ENCODE results near the gene SLC46A3.

Gene SLC46A3

GRCh38 chr13:28678809-28679208, 40.0 kb downstream of the SLC46A3 start:
- ChIA-PET CTCF (interaction anchor here (0.9 to 2.6 kb wide), 2 partner anchors 8 to 118 kb away, joined by 4 to 6 read pairs; no protein-coding TSS in a partner anchor), POLR2A (no interaction called here)
- Histone ChIP-seq H3K4me3 (ENCODE audit: low read depth, low read length) (no peak overlapping the region), H3K9me3 (ENCODE audit: control insufficient read depth, insufficient read depth, low read depth, low read length) (no peaks in the 10 kb centered on the region), H3K4me1 (ENCODE audit: control insufficient read depth, insufficient read depth, low read length) (no peaks in the 10 kb centered on the region), H3K36me3 (ENCODE audit: control insufficient read depth in 2 of 2, insufficient read depth in 1 of 2, low read length in 2 of 2) (peaks cover 20 to 59% of the 10 kb centered on the region in 2 experiments), H3K27ac (ENCODE audit: extremely low read depth, low read depth, low read length) (no peak overlapping the region)
- TF ChIP-seq ZNF354C (tag by site-specific recombination; IDR thresholded peaks at IDR 0.05; ENCODE audit: borderline replicate concordance, low read depth) = no peak
- TF ChIP-seq HOXD13 (CRISPR knock-in tag; IDR thresholded peaks at IDR 0.05; ENCODE audit: borderline replicate concordance) = no peak
- TF ChIP-seq ZNF510 (tag by site-specific recombination; IDR thresholded peaks at IDR 0.05; ENCODE audit: insufficient replicate concordance) = no peak
- no peak for TF ChIP-seq ZNF221 (tag by site-specific recombination; IDR thresholded peaks at IDR 0.05; ENCODE audit: borderline replicate concordance)
- TF ChIP-seq ZBTB20 (tag by site-specific recombination; IDR thresholded peaks at IDR 0.05) = no peak
- no peak for TF ChIP-seq ZNF639 (tag by site-specific recombination; IDR thresholded peaks at IDR 0.05)
- TF ChIP-seq ZNF362 (tag by site-specific recombination; IDR thresholded peaks at IDR 0.05) = no peak
- TF ChIP-seq ZNF138 (tag by site-specific recombination; IDR thresholded peaks at IDR 0.05; ENCODE audit: borderline replicate concordance) = no peak

- H3K27ac ChIP-seq (ENCODE audit: extremely low read depth, low read depth, low read length) = no peak overlapping the region
- ChIA-PET POLR2A (no interaction called here), CTCF (interaction anchor here (0.8 to 1.5 kb wide), 2 partner anchors 9 to 82 kb away, joined by 3 to 6 read pairs; no protein-coding TSS in a partner anchor)
- H3K4me3 ChIP-seq (ENCODE audit: low read depth, low read length) = no peak overlapping the region
- TF ChIP-seq ZNF16 (tag by site-specific recombination; IDR thresholded peaks at IDR 0.05; ENCODE audit: low read depth) (no peak), ZNF266 (tag by site-specific recombination; IDR thresholded peaks at IDR 0.05; ENCODE audit: low read depth) (no peak), ZNF529 (tag by site-specific recombination; IDR thresholded peaks at IDR 0.05; ENCODE audit: insufficient replicate concordance) (no peak), ZNF660 (tag by site-specific recombination; IDR thresholded peaks at IDR 0.05) (no peak), PRDM1 (tag by site-specific recombination; IDR thresholded peaks at IDR 0.05) (no peak), ZNF621 (tag by site-specific recombination; IDR thresholded peaks at IDR 0.05) (no peak), ZNF146 (tag by site-specific recombination; IDR thresholded peaks at IDR 0.05) (no peak), ZNF354C (tag by site-specific recombination; IDR thresholded peaks at IDR 0.05; ENCODE audit: borderline replicate concordance, low read depth) (no peak), ZNF776 (tag by site-specific recombination; IDR thresholded peaks at IDR 0.05; ENCODE audit: borderline replicate concordance) (no peak), ZNF112 (tag by site-specific recombination; IDR thresholded peaks at IDR 0.05) (no peak)
- no peaks in the 10 kb centered on the region for H3K9me3 ChIP-seq (ENCODE audit: control insufficient read depth, insufficient read depth, low read depth, low read length)
- no peaks in the 10 kb centered on the region for H3K4me1 ChIP-seq (ENCODE audit: control insufficient read depth, insufficient read depth, low read length)
- H3K36me3 ChIP-seq (ENCODE audit: control insufficient read depth in 2 of 2, insufficient read depth in 1 of 2, low read length in 2 of 2) = peaks cover 52 to 98% of the 10 kb centered on the region in 2 experiments
Observed at GRCh38 chr13:28671126-28671792, 47.5 kb downstream of the SLC46A3 start.

- ChIA-PET CTCF (no interaction called here), POLR2A (no interaction called here)
- peaks cover 48 to 99% of the 10 kb centered on the region in 2 experiments for H3K36me3 ChIP-seq (ENCODE audit: control insufficient read depth in 2 of 2, insufficient read depth in 1 of 2, low read length in 2 of 2)
- no peak for TF ChIP-seq ZBTB1 (tag by site-specific recombination; IDR thresholded peaks at IDR 0.05)
- H3K4me1 ChIP-seq (ENCODE audit: control insufficient read depth, insufficient read depth, low read length) = no peaks in the 10 kb centered on the region
- no peaks in the 10 kb centered on the region for H3K9me3 ChIP-seq (ENCODE audit: control insufficient read depth, insufficient read depth, low read depth, low read length)
- no peak overlapping the region for H3K27ac ChIP-seq (ENCODE audit: extremely low read depth, low read depth, low read length)
- no peak overlapping the region for H3K4me3 ChIP-seq (ENCODE audit: low read depth, low read length)
Observed at GRCh38 chr13:28666897-28667488, 51.8 kb downstream of the SLC46A3 start.
